GM12878 (cell line): ENCODE data around the gene TSTD2. TPM values are rescaled to one million over a fixed set of nuclear protein-coding genes. Genes with fewer than 3 reads are reported as not detected.

Experiments
- ATAC-seq: fragments of 200-7000 bp; cut with Tn5 transposase; 3 replicates; pipeline ENCODE4 v1.9.1; 2020; ENCODE audit warnings: mild to moderate bottlenecking, moderate library complexity
- BruUV-seq: library from RNA; stranded (reverse); fragments of 400-500 nt; replicated peaks from 2 replicates; lab custom pipeline; 2021; lab: Mats Ljungman, UMichigan
- CTCF ChIA-PET: fragments of 300-600 bp; sonication (Branson Sonifier 250); formaldehyde crosslinking; extraction: SDS; loops from one replicate; lab custom pipeline; 2021; ENCODE audit warnings: inconsistent platforms; lab: Yijun Ruan, JAX
- POLR2A ChIA-PET: fragments of 350-600 bp; formaldehyde crosslinking; extraction: SDS; loops from one replicate; lab custom pipeline; 2021; ENCODE audit warnings: inconsistent platforms; lab: Charles Lee
- RAD21 ChIA-PET: fragments of 300-600 bp; sonication (Branson Sonifier 250); formaldehyde crosslinking; loops from one replicate; lab custom pipeline; 2023; ENCODE audit warnings: antibody characterized with exemption; ENCODE audit not compliant: unreplicated experiment; lab: Charles Lee
- SMC1A ChIA-PET: fragments of 300-600 bp; sonication (Branson Sonifier 250); formaldehyde crosslinking; loops from one replicate; lab custom pipeline; 2023; ENCODE audit not compliant: unreplicated experiment, uncharacterized antibody; lab: Charles Lee
- DNase-seq: peaks from one replicate; pipeline ENCODE4 v3.0.0-alpha.2; 2011; ENCODE audit warnings: low read depth, low spot score
- FAIRE-seq: peaks from 3 replicates; lab custom pipeline; 2011; peaks lifted over from hg19 to GRCh38; lab: Jason Lieb, UNC
- H2AFZ ChIP-seq: 2 replicates; pipeline ENCODE4 v1.6.0; 2011; ENCODE audit warnings: low read depth, low read length, control low read depth; ENCODE audit not compliant: control insufficient read depth
- H3K27ac ChIP-seq: 2 replicates; pipeline ENCODE4 v1.5.1; 2011; ENCODE audit warnings: control low read depth; ENCODE audit not compliant: control insufficient read depth, insufficient read depth
- H3K27me3 ChIP-seq, 2 experiments: replicated peaks in 1 of 2; 2 replicates each; pipeline versions ENCODE4 v1.6.0 to v1.6.1; 2011; ENCODE audit warnings: low read length in 1 of 2; ENCODE audit not compliant: control insufficient read depth in 2 of 2, insufficient read depth in 2 of 2
- H3K36me3 ChIP-seq, 2 experiments: 2 replicates each; pipeline ENCODE4 v1.5.1; 2011; ENCODE audit warnings: low read length in 1 of 2; ENCODE audit not compliant: control insufficient read depth in 2 of 2, insufficient read depth in 2 of 2
- H3K4me1 ChIP-seq: 2 replicates; pipeline ENCODE4 v1.6.1; 2011; ENCODE audit warnings: mild to moderate bottlenecking, low read length, moderate library complexity, mixed read lengths; ENCODE audit not compliant: control insufficient read depth, insufficient read depth
- H3K4me2 ChIP-seq: 2 replicates; pipeline ENCODE4 v1.6.0; 2011; ENCODE audit warnings: control low read depth; ENCODE audit not compliant: control insufficient read depth, insufficient read depth
- H3K4me3 ChIP-seq: fragments of 200-600 bp; sonication (generic); 2 replicates; pipeline ENCODE4 v1.5.1; 2016
- H3K79me2 ChIP-seq: 2 replicates; pipeline ENCODE4 v1.6.0; 2011; ENCODE audit warnings: low read length; ENCODE audit not compliant: control insufficient read depth, insufficient read depth
- H3K9ac ChIP-seq: 2 replicates; pipeline ENCODE4 v1.8.0; 2011; ENCODE audit warnings: low read length, control low read depth, mixed read lengths; ENCODE audit not compliant: control insufficient read depth, insufficient read depth
- H3K9me3 ChIP-seq: replicated peaks from 3 replicates; pipeline ENCODE4 v1.5.1; 2011; ENCODE audit warnings: mild to moderate bottlenecking, low read length; ENCODE audit not compliant: control insufficient read depth, insufficient read depth
- H4K20me1 ChIP-seq: 2 replicates; pipeline ENCODE4 v1.6.0; 2011; ENCODE audit not compliant: control insufficient read depth, insufficient read depth
- BMI1 ChIP-seq: fragments of 450-650 bp; IDR thresholded peaks from 2 replicates; pipeline ENCODE4 v1.6.1; 2016; ENCODE audit warnings: mild to moderate bottlenecking, moderate library complexity, borderline replicate concordance
- MEF2B ChIP-seq: fragments of 450-650 bp; IDR thresholded peaks from 2 replicates; pipeline ENCODE4 v1.6.1; 2018; ENCODE audit warnings: mild to moderate bottlenecking, moderate library complexity; ENCODE audit not compliant: partially characterized antibody, poor library complexity, severe bottlenecking
- NFIC ChIP-seq: IDR thresholded peaks from 2 replicates; pipeline ENCODE4 v1.6.1; 2012; ENCODE audit warnings: low read depth, mild to moderate bottlenecking, inconsistent platforms, low read length, moderate library complexity
- PAX5 ChIP-seq: IDR thresholded peaks from 2 replicates; pipeline ENCODE4 v1.6.1; 2011; ENCODE audit warnings: low read depth, low read length, borderline replicate concordance
- RBBP5 ChIP-seq: fragments of 200-600 bp; sonication (generic); conservative IDR thresholded peaks from 2 replicates; pipeline ENCODE4 v1.6.1; 2016
- SMC3 ChIP-seq: IDR thresholded peaks from 2 replicates; pipeline ENCODE4 v1.6.1; 2011; ENCODE audit warnings: low read length, improper control_type of control experiment, borderline replicate concordance
- SRF ChIP-seq, 2 experiments: IDR thresholded peaks; 2 replicates each; pipeline ENCODE4 v1.6.1; 2011; ENCODE audit warnings: low read depth in 2 of 2, low read length in 2 of 2, mild to moderate bottlenecking in 1 of 2, moderate library complexity in 1 of 2
- SUPT20H ChIP-seq: IDR thresholded peaks from 2 replicates; pipeline ENCODE4 v1.6.1; 2011; ENCODE audit warnings: low read depth, mild to moderate bottlenecking, low read length, moderate library complexity, borderline replicate concordance; ENCODE audit not compliant: control insufficient read depth
- YY1 ChIP-seq: IDR thresholded peaks from 2 replicates; pipeline ENCODE4 v1.6.1; 2011; ENCODE audit warnings: low read depth, mild to moderate bottlenecking, low read length
- ZNF687 ChIP-seq: fragments of 450-650 bp; IDR thresholded peaks from 2 replicates; pipeline ENCODE4 v1.6.1; 2017; ENCODE audit warnings: mild to moderate bottlenecking, moderate library complexity
- WGBS: methylation state at CpG from one replicate; pipeline ENCODE4 v1.1.6; 2016; ENCODE audit warnings: low lambda C conversion rate; ENCODE audit not compliant: insufficient replicate concordance, insufficient coverage; ENCODE audit errors: missing lambda C conversion rate; 5-methylcytosine and 5-hydroxymethylcytosine counted together
- in situ Hi-C: fragments of 300-500 bp; cut with MboI; formaldehyde crosslinking; loops from 9 replicates; pipeline ENCODE4 v1.14.3; 2018; ENCODE audit warnings: mixed read lengths
- intact Hi-C: fragments of 100-400 bp; cut with micrococcal nuclease; formaldehyde crosslinking; loops from one replicate; pipeline ENCODE4 v1.14.2; 2022; ENCODE audit not compliant: unreplicated experiment
- polyA plus RNA-seq, 11 experiments: library from polyadenylated mRNA; depleted of rRNA in 4 of 11; unstranded in 6 of 11; stranded (reverse) in 5 of 11; fragments of >200 nt; fragmentation: Nextera tagmentation in 4 of 11; fragmentation: Illumina TruSeq in 1 of 11; extraction: Ambion mirVana in 4 of 11; extraction: Trizol in 1 of 11; gene quantifications; 1 replicate in 1 of 11; 2 replicates in 10 of 11; pipeline versions ENCODE4 v1.2.1 to v1.2.3, GENCODE V29; 2011 to 2016; ENCODE audit warnings: inconsistent platforms in 2 of 11, missing spikeins in 2 of 11, low read depth in 1 of 11
- total RNA-seq, 4 experiments: library from RNA; depleted of rRNA in 3 of 4; stranded (reverse); fragments of >200 nt in 3 of 4; fragmentation: Illumina TruSeq in 1 of 4; extraction: Trizol in 1 of 4; gene quantifications; 2 replicates each; pipeline versions ENCODE4 v1.2.1 to v1.2.3, GENCODE V29; 2013 to 2021

The TSTD2 gene
- total and polyA plus RNA-seq, 10 of the 15 experiments (the other 5 are each of a cell fraction or from before 2014, with no cell fraction given) = 5.0 to 30.6 (median 14.1) TPM

DNA sequence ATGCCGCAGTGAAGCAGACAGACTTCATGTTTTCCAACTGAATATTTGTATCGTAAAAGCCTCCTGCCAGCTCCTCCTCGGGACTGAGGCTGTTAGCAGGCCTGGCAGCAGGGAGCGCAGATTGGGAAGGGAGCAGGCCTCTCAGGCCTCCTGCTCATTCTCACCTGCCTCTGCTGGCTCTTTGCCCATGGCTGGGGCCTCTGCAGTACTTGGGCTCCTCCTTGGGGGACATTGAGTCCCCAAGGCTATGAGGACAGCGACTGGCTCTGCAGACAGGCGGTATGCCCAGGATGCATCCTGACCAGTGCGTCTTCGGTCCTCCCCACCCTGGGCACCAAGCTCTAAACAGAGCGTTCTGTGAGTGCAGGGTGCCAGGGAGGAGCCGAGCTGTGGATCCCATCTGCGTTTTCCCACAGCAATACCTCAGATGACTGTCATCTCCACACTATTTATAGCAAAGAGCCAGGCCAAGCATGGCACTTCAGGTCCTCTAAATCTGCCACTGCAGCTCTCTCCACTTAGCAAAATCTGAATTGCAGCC lies 38.7 kb downstream of the TSTD2 start:
- H4K20me1 ChIP-seq = no peaks in the 10 kb centered on the region
- no peak for DNase-seq
- no peak overlapping the region for H3K4me3 ChIP-seq
- H3K4me2 ChIP-seq = no peak overlapping the region
- no peaks in the 10 kb centered on the region; a peak in 3 of 4 replicates for H3K36me3 ChIP-seq
- no peaks in the 10 kb centered on the region for H3K27me3 ChIP-seq
- RAD21 ChIA-PET = interaction anchor here (6.6 to 13.2 kb wide), 2 partner anchors 93 to 124 kb away, joined by 106 to 306 read pairs; partner anchors contain the start of gene TMOD1
- peaks cover 5% of the 10 kb centered on the region; the same call in 1 of the 2 replicates for H3K4me1 ChIP-seq
- SMC1A ChIA-PET = interaction anchor here (0.9 to 16.6 kb wide), 4 partner anchors 9 to 124 kb away, joined by 3 to 377 read pairs (median 5); no protein-coding TSS in a partner anchor
- no TSS peak for BruUV-seq
- no peak for ATAC-seq
- CTCF ChIA-PET = interaction anchor here (1.1 to 17.1 kb wide), 5 partner anchors 20 to 124 kb away, joined by 3 to 573 read pairs (median 5); partner anchors contain the start of gene TMOD1
- no peak overlapping the region for H3K9ac ChIP-seq
- no peak overlapping the region for H2AFZ ChIP-seq
- in situ Hi-C loops (no loop called here), intact Hi-C loops (loop anchor here (10.0 kb wide), 1 partner anchor 90 kb away; the partner anchor contains the start of gene TMOD1)
- POLR2A ChIA-PET = no interaction called here
- WGBS = 84% methylated on average over 11 of the region's 11 CpGs
- H3K9me3 ChIP-seq = no peaks in the 10 kb centered on the region
- no peak for FAIRE-seq
- TF ChIP-seq SUPT20H = no peak
- TF ChIP-seq RBBP5 = no peak
- no peak for TF ChIP-seq PAX5
- TF ChIP-seq NFIC = no peak
- TF ChIP-seq MEF2B = no peak
- no peak for TF ChIP-seq BMI1
- TF ChIP-seq YY1 = no peak
- no peak for TF ChIP-seq SMC3
- no peak for TF ChIP-seq ZNF687
- no peak for TF ChIP-seq SRF (IDR thresholded peaks at IDR 0.05; ENCODE audit: low read depth in 2 of 2, low read length in 2 of 2)
- no peak overlapping the region for H3K27ac ChIP-seq
- no peaks in the 10 kb centered on the region for H3K79me2 ChIP-seq
